CD1c-positive myeloid dendritic cell (primary cell): Measurements from ENCODE around the gene TBC1D22A.
"Not testable (repeated sequence)": the region's sequence is repeated elsewhere in the genome, so short reads cannot be mapped to it uniquely, and the experiment has no call there.

Source experiments
- DNase-seq: peaks from one replicate; pipeline ENCODE4 v3.0.0-alpha.2; 2016; ENCODE audit errors: extremely low spot score

Gene TBC1D22A

DNA sequence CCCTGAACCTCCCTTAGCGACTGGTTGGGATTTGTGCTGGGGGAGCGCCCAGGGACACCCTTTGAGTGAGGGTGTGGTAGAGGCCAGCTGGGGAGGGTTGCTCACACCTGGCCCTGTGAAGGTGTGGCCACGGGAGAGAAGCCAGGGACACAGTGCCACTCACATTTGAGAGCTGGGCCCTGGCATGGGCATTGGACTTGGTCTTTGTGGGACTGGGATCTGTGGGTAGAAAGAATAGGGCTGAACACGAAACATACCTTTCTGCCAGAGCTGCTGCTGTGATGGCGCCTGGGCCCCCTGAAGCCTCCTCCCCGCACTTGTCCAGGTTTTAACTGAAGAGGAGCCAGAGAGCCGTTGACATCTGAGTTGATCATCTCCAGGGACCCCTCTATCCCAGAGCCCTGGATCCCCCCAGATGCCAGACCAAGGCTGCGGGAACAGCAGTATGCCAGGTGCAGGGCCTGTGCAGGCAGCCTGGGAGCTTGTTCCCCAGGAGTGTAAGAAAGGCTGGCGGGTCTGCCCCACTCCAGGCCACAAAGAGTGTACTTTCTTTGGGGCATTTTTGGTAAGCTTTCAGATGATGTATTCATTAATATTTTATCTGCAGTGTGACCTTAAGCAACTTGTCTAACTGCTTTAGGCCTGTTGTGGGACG, 284.1 kb downstream of the TBC1D22A start:
- DNase-seq, result no peak

DNA sequence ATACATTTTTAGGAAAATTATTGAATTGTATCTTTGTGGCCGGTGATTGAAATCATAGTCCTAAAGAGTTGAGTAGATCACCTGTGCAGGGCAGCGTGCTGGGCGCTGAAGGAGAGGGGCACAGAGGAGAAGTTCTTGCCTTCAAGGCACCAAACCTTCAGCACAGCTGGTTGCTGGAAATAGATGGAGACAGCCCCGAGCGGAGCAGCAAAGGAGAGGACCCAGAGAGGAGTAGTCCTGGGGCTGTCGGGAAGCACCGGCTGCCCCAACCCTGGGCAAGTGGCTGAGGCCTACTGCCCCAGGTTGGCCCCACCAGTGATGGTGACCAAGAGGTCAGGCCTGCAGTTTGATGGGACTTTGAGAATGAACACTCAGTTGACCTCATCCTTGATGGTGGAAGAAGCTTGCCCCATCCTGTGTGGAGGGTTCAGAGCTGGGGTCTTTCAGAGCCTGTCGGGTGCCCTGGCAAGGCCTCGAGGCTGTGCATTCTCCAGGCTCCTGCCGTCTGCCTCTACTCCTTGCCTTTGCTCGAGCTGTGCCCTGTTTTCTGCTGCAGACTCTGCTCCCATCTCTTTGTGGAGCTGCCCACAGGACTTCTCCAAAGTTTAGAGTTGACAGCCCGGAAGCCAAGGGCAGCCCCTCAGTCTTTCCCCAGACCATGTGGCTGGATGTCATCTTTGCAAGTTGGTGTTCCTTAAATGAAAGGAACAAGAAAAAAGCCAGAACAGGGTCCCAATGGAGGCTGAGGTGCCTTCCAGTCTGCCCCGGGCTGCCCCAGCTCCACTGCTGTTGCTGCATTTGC, 285.1 kb downstream of the TBC1D22A start:
- no peak for DNase-seq

DNA sequence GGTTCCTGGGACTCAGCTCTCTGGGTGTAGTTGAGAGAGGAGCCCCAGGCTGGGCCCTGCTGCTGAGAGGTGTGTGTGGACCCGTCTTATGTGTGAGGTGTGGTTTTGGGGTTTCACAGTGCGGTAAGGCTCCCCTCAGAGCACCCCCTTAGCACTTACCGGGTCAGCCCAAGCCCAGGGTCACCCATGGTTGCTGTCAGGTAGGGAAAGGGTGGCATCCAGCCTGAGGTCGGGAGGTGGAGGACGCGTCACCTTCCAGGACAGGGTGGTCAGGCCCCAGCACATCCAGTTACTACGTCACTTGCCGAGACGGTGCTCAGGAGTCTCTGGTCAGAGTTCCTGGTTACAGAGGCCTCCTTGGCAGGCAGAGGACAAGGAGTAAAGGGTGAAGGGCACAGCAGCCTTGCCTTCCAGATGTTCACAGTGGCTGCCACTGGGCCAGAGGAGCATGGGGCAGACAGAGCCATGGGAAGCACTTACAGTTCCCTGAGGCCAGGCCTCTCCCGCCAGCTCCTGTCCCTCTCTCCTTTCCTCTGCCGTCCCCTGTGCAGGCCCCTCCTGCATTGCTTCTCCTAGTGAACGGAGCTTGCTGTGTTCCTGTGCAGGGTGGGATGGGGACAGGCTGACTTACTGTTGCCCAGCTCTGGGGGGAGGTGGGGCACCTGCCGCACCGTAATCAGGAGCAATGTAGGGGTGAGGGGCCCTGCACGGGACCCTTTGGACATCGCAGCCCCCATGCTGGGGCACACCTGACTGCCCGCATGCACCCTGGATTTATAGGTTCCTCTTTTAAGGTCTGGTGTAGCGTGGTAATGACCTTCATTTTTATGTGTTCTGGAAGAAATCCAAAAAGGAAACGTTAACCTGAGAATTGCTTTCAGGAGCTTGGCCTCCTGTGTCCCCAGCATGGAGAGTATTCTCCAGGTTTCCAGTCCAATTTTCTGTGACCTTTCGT, 285.9 kb downstream of the TBC1D22A start:
- no peak for DNase-seq

DNA sequence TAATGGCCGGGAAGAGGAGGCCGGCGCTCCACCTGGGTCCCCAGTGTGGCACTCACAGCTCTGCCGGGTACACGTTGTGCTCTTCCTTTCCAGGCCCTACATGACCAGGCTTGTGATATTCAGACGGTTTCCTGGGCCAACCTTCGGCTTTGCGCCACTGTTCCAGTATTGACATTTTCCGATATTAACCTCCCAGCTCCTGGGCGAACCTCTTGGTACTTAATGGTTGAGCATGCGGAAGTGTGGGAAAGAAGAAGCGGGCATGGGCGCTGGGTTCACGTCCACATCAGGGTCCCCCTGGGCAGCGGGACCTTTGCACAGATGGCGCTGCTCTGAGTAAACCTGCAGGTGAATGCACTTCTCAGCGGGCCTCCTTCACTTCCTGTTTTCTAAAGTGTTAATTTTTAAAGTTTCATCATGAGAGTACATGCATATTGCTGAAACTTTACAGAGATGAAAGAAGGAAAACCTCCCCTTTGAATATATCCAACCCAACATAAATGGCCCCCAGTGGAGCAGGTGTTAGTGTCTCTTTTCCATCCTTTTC, 286.7 kb downstream of the TBC1D22A start:
- no peak for DNase-seq

DNA sequence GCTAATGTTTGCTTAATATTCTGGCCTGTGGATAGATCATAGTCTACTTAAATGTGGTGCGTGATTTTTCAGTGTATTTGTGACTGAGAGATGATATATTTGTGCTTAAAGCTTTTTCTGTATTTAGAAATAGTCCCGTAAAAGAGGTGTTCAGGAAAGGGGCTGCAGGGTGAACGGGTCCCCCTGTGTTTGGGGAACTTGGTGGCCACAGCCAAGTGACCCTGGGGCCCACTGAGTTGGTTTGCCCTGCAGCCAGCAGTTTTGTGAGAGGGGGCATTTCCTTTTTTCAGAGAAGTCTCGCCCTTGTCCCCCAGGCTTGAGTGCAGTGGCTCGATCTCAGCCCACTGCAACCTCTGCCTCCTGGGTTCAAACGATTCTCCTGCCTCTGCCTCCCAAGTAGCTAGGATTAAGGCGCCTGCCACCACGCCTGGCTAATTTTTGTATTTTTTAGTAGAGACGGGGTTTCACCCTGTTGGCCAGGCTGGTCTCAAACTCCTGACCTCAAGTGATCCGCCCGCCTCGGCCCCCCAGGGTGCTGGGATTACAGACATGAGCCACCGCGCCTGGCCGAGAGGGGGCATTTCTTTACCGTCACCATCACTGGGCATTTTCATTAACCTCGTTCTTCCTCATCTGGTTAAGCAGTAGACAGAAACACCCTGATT, 287.4 kb downstream of the TBC1D22A start:
- DNase-seq, result not testable (repeated sequence)

DNA sequence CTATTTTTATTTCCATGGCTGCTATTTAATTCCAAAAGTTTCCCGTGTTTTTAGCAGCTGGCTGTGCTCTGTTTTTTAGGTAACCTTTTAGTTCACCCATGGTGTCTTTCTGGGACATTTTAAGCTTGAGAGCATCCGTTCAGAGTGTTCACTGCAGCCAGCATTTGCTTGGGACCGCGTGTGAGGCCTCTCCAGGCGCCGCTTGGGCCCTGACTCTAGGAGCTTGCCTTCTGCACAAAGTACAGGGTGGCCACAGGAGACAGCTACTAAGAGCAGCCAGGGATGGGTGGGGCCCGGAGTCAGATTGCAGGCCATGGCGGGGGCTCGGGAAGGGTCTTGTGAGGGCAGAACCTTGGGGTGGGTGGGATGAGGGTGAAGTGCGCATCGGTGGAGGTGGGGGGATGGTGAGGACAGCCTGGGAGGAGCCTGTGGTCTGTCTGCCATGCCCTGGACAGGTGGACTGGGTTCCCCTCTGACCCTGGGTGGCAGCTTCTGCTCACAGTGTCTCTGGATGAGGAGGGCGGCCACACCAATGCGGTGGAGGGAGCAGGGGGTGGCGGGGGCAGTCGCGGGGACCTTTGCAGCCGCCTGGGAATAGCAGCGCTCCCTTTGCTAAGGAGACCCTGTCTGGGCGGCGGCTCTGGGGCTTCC, 288.1 kb downstream of the TBC1D22A start:
- no peak for DNase-seq

DNA sequence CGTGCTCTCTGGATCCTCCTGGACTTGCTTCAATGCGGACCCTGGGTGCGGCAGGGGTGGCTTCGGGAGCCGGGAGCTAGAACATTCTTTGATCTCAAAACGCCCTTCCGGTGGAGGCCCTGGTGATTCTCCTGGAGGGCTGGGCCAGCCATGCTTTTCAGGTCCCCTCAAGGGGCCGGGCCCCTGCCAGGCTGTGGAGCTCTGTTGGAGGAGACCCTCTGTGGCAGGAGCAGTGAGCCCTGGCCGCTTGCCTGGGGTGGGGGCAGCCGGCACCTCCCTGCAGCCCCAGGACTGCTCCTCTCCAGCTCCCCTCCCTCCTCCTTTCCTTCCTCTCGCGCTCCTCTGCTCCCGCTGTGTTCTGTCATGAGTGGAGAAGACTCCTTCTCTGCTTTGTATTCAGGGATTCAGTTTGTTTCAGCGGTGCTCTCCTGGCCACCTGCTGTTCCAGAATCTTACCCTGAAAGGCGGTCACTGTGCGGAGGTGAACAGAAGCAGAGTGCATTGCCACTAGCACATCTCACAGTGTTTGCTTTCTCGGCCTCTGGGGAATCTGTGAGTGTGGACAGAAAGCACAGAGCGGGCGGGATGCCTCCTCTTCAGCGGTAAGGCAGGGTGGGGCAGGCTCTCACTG, 289.1 kb downstream of the TBC1D22A start:
- DNase-seq, result no peak

DNA sequence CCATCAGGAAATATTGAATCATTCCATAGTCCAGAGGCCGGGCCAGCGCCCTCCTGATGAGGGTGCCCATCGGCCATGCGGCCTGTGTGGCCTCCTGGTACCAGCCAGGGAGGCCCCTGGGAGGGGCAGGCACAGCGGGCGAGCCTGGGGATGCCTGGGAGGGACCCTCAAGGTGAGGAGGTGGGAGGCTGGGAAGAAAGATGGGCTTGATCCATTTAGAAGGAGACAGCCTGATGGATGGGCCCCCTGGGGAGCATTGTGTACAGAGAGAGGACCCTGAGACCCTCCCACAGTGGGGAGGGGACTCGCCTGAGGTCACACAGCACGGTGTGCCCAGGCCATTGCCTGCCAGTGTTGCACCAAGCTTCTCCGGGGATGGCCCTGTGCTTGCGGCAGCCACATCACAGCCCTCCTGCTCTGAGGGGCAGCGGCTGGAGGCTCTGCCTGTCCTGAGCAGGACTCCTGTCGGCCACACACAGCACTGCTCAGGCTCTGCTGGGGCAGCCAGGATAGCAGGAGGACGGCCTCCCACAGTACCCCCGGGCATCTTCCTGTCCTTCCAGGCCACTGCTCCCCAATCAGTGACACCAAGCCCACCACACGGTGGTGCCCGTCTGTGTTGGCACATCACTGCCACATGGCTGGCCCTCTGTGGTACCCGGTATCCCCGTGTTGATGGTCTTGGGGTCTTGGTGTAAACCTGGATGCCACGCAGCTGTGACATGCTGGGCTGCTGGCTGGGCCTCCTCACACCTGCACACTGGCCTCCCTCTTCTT, 290.0 kb downstream of the TBC1D22A start:
- DNase-seq, result no peak

DNA sequence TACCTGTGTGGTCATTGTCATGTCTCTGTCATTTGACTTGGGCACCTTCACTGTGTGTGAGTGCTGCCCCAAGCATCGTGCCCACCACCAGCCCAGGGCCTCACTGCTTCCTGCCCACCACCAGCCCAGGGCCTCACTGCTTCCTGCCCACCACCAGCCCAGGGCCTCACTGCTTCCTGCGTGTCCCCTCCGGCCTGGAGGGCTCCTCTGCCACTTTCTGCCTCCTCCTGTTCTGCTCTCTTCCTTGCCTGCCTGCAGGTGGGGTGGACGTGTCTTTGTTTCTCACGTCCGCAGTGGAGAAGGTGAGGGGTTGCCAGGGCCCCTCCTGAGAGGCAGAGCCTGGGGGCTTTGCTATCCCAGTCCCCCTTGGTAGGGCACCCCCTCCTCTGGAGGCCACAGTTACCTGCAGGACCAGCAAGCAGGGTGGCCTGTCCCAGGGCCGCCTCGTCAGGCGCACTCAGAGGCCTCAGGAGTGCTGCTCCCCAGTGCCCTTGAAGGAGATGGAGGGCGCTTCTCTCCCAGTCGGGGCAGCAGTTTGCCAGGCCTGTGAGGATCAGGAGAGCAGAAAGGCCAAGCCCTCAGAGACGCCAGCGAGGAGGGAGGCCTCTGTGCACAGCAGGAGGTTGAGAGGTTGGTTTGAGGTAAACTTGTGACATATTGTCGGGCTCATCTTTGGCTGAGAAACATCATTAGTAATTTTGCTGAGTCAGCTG, 290.7 kb downstream of the TBC1D22A start:
- DNase-seq, result no peak

DNA sequence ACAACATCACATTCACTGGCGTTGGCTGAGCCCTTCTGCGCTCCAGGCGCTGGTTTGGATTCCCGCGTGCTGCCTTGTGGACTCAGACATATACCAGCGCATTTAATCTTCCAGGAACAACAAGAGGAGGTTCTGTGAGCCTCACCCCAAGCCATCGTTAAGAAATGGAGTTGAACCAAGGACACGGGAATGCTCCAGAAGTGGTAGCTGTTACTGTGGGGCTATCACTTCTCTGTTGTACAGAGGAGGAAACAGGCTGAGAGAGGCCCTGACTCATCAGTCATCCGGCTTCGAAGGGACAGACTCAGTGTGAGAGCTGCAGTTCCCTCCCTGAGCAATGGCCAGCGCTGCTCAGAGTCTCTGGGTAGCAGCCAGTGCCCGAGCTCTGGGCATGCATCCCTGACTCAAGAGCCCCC, 291.3 kb downstream of the TBC1D22A start:
- DNase-seq, result no peak

DNA sequence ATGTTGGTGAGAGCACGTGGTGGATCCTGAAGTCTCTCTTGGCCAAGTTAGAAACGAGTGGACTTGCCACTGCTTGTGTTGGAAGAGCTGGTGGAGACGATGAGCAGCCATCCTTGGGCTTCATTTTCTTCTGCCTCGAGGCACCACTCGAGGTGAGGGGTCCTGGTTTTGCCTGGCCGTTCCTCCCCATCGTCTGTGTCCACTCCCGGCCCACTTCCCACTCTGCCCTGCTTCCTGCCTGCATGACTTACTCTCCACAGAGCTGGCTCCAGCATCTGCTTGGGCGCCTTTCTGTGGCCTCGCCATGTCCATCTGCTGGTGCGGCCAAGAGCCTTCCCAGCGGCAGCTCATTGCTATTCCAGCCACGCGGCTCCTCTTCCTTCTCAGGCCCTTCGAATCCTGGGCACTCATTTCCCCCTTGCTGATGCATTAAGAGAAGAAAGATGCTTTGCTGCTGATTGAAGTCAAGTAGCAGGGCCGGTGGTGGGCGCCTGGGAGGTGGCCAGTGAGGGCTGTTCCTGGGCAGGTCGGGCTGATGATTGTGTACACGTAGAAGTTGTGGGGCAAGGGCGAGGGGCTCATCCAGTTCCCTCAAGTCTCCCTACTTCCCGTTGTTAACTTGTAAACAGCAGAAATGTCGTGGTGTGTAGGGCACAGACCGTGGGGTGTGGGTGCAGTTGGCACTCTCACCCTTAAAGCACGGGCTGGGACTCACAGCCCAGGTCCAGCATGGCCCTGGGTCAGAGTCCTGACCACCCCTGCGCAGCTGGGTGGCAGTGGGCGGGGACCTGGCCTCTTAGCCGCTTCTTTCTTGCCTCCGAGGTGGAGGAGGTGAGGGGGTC, 292.0 kb downstream of the TBC1D22A start:
- no peak for DNase-seq

DNA sequence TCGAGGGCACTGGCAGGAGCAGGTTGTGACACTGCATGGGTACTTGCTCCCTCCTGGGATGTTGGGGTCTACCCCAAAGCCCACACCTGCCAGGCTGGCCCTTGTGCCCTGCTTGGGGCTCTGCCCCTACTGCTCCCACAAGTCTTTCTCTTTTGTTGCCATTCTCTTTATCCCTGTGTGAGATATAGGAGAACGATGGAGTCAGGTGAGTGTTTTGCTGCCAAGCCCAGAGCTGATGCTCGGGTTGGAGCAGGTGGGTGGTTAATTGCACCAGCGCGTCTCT, 292.6 kb downstream of the TBC1D22A start:
- no peak for DNase-seq

DNA sequence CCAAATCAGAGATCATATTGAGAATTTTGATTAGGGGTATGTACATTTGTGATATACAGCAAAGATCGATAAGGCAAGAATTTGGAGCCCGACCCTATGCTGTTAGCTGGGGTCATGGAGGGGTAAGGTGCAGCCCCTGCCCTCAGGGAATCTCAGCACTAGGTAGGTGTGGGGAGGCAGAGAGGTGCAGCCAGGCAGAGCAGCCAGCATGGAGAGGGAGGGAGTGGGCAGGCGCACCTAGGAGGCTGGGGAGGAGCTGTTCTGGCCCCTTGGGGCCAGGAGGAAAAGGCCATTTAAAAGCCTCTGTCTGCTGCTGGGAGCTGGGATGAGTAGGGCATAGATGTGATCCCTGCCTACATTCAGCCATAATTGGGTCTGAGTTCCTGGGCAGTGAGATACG, 293.0 kb downstream of the TBC1D22A start:
- DNase-seq, result no peak

DNA sequence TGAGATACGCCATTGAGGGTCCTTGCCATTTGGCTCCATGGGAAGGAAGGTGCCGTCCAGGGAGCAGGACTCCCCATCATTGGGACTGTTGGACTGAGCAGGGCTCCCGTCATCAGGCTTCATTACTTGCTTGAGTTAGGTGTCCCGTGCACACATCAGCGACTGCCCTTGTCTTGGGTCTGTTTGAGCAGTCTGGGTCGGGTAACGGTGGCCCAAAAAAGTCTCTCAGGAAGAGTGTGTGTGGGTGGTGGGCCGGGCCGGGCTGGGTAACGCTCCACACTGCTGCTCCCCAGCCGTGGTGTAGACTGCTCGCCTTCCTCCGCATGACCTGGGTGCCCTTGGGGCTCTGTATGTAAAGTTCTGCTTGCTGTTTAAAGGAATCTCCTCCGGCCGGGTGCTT, 293.5 kb downstream of the TBC1D22A start:
- no peak for DNase-seq

DNA sequence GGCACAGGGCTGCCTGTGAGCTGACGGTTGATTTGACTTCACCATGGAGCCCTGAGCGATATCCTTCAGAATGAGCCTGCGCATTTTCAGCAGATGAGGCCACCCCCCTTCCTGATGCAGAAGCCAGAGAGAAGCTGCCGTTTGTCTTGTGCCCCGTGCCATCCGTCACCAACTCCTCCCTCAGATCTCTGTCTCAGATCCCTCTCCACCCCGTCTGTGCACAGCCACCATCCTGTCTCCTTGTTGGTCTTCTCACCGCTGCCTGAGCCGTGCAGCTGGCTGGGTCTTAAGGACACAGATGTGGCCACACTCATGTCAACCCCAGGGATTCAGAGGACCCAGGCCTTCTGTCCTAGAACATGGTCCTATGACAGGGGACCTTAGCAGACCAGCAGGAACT, 293.9 kb downstream of the TBC1D22A start:
- DNase-seq, result no peak

DNA sequence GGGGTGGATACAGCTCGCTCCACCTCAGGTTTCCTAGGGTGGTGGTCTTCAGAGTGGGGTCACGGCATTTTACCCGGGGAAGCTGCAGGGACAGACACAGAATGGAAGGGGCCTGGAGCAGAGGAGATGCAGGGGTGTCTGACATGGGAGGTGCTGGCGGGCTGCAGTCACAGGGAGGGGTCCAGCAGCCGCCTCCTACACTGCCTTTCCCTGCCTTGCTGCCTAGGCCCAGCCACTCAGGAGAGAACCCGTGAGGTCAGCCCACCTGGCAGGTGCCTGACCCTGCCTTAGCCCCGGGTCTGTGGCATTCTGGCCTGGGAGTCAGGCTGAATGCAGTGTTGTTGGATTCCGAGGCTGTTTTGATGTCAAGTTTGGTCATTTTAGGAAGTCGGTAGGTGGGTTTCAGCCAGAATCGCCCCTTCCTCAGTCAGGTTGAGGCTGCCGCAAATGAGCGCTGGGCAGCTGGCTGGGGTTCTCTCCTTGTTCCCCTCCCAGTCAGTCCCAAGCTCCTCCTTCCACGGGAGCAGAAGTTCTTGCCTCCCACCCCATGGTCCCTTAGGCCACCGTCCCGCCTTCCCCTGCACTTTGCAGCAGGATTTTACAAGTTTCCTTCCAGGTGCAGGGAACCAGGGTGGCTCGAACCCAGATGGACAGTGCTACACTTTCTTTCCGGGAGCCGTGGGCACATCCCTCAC, 294.5 kb downstream of the TBC1D22A start:
- no peak for DNase-seq

DNA sequence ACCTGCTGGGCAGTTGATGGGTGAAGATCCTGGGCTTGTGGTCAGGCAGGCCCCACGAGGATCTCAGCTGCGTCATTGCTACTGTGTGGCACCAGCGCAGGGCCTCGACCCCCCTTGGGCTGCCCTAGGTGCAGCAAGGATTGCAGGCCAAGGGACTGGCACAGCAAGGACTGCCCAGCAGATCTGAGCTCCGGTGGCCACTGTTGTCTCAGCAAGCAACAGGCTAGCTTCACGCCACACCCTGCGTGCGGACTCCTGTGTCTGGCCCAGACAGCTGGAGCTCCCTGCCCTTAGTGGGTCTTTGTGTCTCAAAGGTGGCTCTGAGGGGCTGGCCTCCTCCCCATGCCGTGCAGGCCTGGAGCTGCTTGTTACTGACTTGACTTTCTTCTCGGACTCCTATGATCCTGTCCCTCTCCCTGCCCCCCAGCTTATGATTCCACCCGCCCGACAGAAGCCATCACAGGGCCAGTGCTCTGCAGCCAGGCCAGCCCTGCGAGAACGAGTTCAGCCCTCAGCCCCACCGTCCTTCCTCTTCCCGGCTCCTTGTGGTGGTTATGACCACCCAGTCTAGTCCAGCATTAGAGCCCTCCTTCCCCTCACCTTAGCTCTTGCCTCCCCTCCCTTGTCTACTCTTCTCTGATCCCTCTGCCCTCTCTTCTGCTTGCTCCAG, 295.6 kb downstream of the TBC1D22A start:
- no peak for DNase-seq
